Activated CD8-positive, alpha-beta T cell treated with anti-CD3 and anti-CD28 coated beads for 36 hours (primary cell): Measurements from ENCODE around the gene RPS5. TPM values are rescaled to one million over a fixed set of nuclear protein-coding genes. Genes with fewer than 3 reads are reported as not detected.

Experiments
- ATAC-seq: fragments of 200-7000 bp; cut with Tn5 transposase; one replicate; pipeline ENCODE4 v1.10.0; 2021; ENCODE audit warnings: mild to moderate bottlenecking, moderate library complexity
- CTCF ChIA-PET: fragments of 350-600 bp; sonication (Branson Sonifier 250); formaldehyde crosslinking; loops from one replicate; lab custom pipeline; 2021; ENCODE audit warnings: antibody characterized with exemption; lab: Charles Lee
- POLR2A ChIA-PET: fragments of 350-600 bp; sonication (Branson Sonifier 250); formaldehyde crosslinking; loops from one replicate; lab custom pipeline; 2021; ENCODE audit warnings: antibody characterized with exemption; lab: Charles Lee
- DNase-seq: peaks from one replicate; pipeline ENCODE4 v3.0.0-alpha.2; 2020
- H3K27ac Mint-ChIP-seq: one replicate; pipeline ENCODE4 v1.8.0; 2021; ENCODE audit warnings: mild to moderate bottlenecking, mixed read lengths
- H3K27me3 Mint-ChIP-seq: one replicate; pipeline ENCODE4 v1.8.0; 2021; ENCODE audit warnings: mixed read lengths
- H3K36me3 Mint-ChIP-seq: one replicate; pipeline ENCODE4 v1.8.0; 2021; ENCODE audit warnings: low read depth, mixed read lengths
- H3K4me1 Mint-ChIP-seq: one replicate; pipeline ENCODE4 v1.8.0; 2021; ENCODE audit warnings: low read depth, mixed read lengths
- H3K4me3 Mint-ChIP-seq: one replicate; pipeline ENCODE4 v1.8.0; 2021; ENCODE audit warnings: mild to moderate bottlenecking, moderate library complexity, mixed read lengths
- H3K9me3 Mint-ChIP-seq: one replicate; pipeline ENCODE4 v1.8.0; 2021; ENCODE audit warnings: mixed read lengths
- intact Hi-C: fragments of 100-400 bp; cut with micrococcal nuclease; formaldehyde crosslinking; loops from one replicate; pipeline ENCODE4 v1.10.0; 2022
- total RNA-seq, 2 experiments: library from RNA; stranded (reverse); gene quantifications; one replicate each; pipeline ENCODE4 v1.2.3, GENCODE V29; 2021
- TF ChIP-seq, protein P1 (sequence below): fragments of 200-600 bp; IDR thresholded peaks from one replicate; pipeline ENCODE4 v1.8.0; 2022; ENCODE audit warnings: antibody characterized with exemption, mild to moderate bottlenecking

The RPS5 gene
- total RNA-seq, 2 experiments from 2014 or later = 1,906 to 1,936 TPM

DNA sequence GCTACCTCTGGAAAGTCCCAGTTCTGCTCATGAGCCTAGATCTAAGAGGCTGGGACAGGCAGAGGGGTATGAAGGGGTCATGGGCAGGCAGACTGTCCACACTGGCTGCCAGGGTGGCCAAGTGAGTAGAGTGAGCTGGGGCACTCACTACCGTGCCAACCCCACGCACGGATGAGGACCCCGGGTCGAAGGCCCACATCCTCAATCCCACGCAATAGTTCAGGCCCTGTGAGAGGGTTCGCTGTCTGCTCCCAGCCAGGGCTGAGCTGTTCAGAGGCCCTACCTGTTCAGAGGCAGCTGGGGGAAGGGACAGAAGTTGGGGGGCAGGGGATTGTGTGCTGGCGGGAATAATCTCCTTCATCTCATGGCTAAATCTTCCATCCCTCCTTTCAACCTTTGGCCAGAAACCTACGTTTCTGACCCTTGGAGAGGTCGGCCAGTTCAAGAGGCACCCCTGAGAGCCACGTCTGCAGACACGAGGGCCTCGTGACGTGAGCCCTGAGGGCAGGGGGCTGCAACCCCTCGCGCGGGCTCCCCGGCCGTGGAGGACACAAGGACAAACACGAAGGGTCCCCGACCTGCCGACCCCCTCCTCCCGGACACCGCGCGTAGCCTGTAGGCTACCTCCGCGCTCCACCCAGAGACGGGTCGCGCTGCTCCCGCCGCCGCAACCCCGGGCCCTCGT is 1.0 kb upstream of the RPS5 start:
- Mint-ChIP-seq H3K4me1 (peaks cover 34% of the 10 kb centered on the region), H3K9me3 (no peaks in the 10 kb centered on the region), H3K27me3 (no peaks in the 10 kb centered on the region), H3K4me3 (peak overlapping the region; percentile 97), H3K27ac (peak overlapping the region; percentile 98), H3K36me3 (peaks cover 36% of the 10 kb centered on the region)
- DNase-seq (peak; percentile 52), ATAC-seq (no peak)
- intact Hi-C loops = loop anchor here (5.0 kb wide), 1 partner anchor 79 kb away; the partner anchor contains the start of gene ERVK3-1
- CTCF ChIA-PET = no interaction called here
- POLR2A ChIA-PET = interaction anchor here (0.6 to 5.0 kb wide), 9 partner anchors 12 to 157 kb away, joined by 3 to 45 read pairs (median 4); partner anchors contain the start of genes RNF225 and ZBTB45
- TF ChIP-seq, protein P1, sequence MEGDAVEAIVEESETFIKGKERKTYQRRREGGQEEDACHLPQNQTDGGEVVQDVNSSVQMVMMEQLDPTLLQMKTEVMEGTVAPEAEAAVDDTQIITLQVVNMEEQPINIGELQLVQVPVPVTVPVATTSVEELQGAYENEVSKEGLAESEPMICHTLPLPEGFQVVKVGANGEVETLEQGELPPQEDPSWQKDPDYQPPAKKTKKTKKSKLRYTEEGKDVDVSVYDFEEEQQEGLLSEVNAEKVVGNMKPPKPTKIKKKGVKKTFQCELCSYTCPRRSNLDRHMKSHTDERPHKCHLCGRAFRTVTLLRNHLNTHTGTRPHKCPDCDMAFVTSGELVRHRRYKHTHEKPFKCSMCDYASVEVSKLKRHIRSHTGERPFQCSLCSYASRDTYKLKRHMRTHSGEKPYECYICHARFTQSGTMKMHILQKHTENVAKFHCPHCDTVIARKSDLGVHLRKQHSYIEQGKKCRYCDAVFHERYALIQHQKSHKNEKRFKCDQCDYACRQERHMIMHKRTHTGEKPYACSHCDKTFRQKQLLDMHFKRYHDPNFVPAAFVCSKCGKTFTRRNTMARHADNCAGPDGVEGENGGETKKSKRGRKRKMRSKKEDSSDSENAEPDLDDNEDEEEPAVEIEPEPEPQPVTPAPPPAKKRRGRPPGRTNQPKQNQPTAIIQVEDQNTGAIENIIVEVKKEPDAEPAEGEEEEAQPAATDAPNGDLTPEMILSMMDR = no peak

DNA sequence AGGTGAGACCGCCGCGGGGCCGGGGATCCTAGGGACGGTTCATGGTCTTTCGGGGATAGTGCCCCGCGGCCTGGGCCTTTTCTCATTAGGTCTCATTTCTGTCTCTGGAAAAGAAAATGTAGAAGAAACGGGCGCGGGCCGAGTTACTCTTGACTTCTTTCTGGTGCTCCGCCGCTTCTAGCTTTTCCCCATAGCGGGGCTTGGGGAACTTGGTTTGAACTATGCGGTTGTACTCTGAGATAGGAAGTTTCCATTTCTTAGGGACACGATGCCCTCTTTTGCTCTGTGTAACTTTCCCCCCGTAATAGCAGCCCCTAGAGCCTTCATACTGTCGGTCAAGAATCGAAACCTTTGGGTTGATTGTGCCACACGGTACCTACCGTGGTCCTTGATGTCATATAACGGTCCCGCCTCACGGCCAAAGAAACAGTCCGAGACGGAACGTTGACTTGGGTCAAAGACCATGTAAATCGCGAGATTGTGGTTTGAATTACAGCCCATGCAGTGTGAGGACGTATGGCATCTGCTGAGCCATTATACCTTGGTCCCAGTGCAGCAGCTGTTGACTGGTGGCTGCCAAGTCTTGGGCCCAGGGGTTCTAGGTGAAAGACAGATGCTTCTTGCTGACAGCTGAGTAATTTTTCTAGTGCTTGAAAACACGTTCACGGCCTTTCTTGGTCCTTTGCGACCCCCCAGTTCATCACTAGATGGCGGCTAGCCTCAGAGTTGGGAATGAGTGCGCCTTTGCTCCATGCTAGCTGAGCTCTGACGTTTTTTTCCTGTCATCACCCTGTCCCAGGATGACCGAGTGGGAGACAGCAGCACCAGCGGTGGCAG is 487 bp downstream of the RPS5 start:
- no peaks in the 10 kb centered on the region for H3K27me3 Mint-ChIP-seq
- ATAC-seq (no peak), DNase-seq (no peak)
- H3K4me3 Mint-ChIP-seq = peak overlapping the region; percentile 97
- ChIA-PET POLR2A (interaction anchor here (0.6 to 5.0 kb wide), 7 partner anchors 10 to 156 kb away, joined by 3 to 45 read pairs (median 5); partner anchors contain the start of genes RNF225, TRIM28 and ZBTB45), CTCF (no interaction called here)
- TF ChIP-seq, protein P1 = no peak
- H3K9me3 Mint-ChIP-seq = no peaks in the 10 kb centered on the region
- peak overlapping the region; percentile 98 for H3K27ac Mint-ChIP-seq
- peaks cover 34% of the 10 kb centered on the region for H3K4me1 Mint-ChIP-seq
- peaks cover 46% of the 10 kb centered on the region for H3K36me3 Mint-ChIP-seq
- intact Hi-C loops = loop anchor here (5.0 kb wide), 1 partner anchor 80 kb away; the partner anchor contains the start of gene ERVK3-1

DNA sequence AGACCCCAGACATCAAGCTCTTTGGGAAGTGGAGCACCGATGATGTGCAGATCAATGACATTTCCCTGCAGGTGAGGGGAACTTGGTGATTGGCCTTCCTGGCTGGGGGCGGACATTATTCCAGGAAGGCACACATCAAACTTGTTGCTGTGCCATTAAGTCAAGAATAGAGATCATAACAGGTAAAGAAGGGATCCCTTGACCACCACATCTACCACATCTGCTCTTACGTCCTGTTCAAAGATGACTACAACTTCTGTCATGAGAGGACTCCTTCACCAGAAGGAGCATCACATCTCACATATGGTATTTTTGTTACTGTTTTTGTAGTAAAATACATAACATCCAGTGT is 1.1 kb downstream of the RPS5 start:
- H3K9me3 Mint-ChIP-seq = no peaks in the 10 kb centered on the region
- peak overlapping the region; percentile 97 for H3K4me3 Mint-ChIP-seq
- peak overlapping the region; percentile 98 for H3K27ac Mint-ChIP-seq
- ChIA-PET POLR2A (interaction anchor here (2.8 to 5.0 kb wide), 2 partner anchors 10 to 131 kb away, joined by 11 to 45 read pairs; partner anchors contain the start of genes RNF225 and ZBTB45), CTCF (no interaction called here)
- peaks cover 37% of the 10 kb centered on the region for H3K4me1 Mint-ChIP-seq
- no peaks in the 10 kb centered on the region for H3K27me3 Mint-ChIP-seq
- TF ChIP-seq, protein P1 = no peak
- DNase-seq (no peak), ATAC-seq (no peak)
- intact Hi-C loops = loop anchor here (5.0 kb wide), 1 partner anchor 81 kb away; the partner anchor contains the start of gene ERVK3-1
- H3K36me3 Mint-ChIP-seq = peaks cover 52% of the 10 kb centered on the region

DNA sequence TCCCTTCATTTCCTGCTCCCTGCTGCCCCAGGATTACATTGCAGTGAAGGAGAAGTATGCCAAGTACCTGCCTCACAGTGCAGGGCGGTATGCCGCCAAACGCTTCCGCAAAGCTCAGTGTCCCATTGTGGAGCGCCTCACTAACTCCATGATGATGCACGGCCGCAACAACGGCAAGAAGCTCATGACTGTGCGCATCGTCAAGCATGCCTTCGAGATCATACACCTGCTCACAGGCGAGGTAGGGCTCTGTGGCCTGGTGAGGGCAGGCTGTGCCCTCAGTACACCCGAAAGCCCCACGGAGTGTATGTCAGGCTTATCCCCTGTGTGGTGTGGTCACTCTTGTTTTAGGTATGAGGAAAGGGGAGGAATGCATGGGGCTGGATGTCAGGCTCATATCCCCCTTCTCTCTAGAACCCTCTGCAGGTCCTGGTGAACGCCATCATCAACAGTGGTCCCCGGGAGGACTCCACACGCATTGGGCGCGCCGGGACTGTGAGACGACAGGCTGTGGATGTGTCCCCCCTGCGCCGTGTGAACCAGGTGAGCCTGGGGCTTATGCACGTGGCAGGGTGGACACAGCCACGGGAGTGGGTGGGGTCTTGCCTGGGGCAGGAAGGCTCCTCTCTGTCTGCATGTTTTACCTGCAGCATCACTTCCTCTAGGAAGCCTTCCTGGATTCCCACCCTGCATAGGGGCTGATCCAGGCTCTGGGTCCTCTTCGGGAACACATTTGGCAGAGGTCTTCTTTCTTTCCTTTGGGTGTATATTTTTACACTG is 6.1 kb downstream of the RPS5 start:
- H3K4me1 Mint-ChIP-seq = peaks cover 30% of the 10 kb centered on the region
- no peak for ATAC-seq
- CTCF ChIA-PET = no interaction called here
- H3K27me3 Mint-ChIP-seq = no peaks in the 10 kb centered on the region
- DNase-seq = no peak
- no peak overlapping the region for H3K4me3 Mint-ChIP-seq
- peaks cover 59% of the 10 kb centered on the region for H3K36me3 Mint-ChIP-seq
- POLR2A ChIA-PET = interaction anchor here (1.0 to 1.7 kb wide), 2 partner anchors 9 to 12 kb away, joined by 3 to 5 read pairs; no protein-coding TSS in a partner anchor
- intact Hi-C loops = no loop called here
- no peaks in the 10 kb centered on the region for H3K9me3 Mint-ChIP-seq
- H3K27ac Mint-ChIP-seq = no peak overlapping the region
- TF ChIP-seq, protein P1 = no peak
